ENCODE data around the gene PDXP.

DNA sequence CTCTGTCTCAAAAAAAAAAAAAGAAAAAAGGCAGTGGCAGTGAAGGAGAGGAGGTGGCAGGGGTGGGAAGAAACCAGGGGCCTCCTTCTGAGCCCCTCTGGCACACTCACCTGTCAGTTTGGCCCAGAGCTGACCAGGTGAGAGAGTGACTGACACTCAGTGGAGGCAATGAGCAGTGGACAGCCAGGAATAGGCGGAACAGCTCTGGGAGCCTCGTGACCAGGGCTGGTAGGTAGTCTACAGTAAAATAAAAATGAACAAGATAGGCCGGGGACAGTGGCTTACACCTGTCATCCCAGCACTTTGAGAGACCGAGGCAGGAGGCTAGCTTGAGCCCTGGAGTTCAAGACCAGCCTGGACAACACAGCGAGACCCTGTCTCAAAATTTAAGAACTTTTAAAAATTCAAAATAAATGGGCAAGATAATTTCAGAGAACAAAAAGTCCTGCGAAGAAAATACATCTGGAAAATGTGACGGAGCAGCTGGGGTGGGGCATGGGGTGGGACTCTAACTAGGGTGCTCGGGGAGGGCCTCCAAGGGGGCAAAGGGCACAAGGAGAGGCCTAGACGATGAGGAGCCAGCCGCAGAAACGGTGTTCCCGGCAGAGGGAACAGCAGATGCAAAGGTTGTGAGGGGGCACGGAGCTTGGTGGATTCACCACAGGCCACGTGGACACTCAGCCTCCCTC is 3.8 kb upstream of the PDXP start:
- TF ChIP-seq, protein P1, sequence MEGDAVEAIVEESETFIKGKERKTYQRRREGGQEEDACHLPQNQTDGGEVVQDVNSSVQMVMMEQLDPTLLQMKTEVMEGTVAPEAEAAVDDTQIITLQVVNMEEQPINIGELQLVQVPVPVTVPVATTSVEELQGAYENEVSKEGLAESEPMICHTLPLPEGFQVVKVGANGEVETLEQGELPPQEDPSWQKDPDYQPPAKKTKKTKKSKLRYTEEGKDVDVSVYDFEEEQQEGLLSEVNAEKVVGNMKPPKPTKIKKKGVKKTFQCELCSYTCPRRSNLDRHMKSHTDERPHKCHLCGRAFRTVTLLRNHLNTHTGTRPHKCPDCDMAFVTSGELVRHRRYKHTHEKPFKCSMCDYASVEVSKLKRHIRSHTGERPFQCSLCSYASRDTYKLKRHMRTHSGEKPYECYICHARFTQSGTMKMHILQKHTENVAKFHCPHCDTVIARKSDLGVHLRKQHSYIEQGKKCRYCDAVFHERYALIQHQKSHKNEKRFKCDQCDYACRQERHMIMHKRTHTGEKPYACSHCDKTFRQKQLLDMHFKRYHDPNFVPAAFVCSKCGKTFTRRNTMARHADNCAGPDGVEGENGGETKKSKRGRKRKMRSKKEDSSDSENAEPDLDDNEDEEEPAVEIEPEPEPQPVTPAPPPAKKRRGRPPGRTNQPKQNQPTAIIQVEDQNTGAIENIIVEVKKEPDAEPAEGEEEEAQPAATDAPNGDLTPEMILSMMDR (IDR thresholded peaks at IDR 0.05; ENCODE audit: extremely low read depth in 1 of 2, insufficient read depth in 1 of 2, low read depth in 1 of 2, low read length in 2 of 2): no peak
- TF ChIP-seq JUN (IDR thresholded peaks at IDR 0.05; ENCODE audit: borderline replicate concordance, insufficient read depth, insufficient read length, low read depth): no peak
- TF ChIP-seq POLR2A (IDR thresholded peaks at IDR 0.05; ENCODE audit: low read depth, low read length): no peak

Data from endothelial cell of umbilical vein (primary cell).